Measurements from ENCODE around the gene APOL6.

Gene APOL6

DNA sequence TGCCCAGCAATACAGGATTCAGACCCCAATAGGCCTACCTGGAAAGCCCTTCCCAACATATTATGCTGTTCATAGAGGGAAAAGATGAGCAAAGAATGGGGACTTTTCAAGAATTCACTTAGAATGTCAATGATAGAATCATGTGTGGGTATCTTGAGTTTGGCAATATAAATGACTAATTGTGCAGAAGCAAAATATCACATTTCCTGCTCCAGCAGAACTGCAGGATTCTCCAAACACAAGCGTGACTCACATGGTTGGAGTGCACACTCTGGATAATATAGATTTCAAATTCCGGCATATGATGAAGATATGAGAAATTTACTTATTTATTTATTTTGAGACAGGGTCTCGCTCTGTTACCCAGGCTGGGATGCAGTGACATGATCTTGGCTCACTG is 56.9 kb downstream of the APOL6 start:
- H3K4me3 ChIP-seq (ENCODE audit: low read length) = no peak overlapping the region
- DNase-seq (ENCODE audit: low read depth) = peak; percentile 71
- TF ChIP-seq, protein P1, sequence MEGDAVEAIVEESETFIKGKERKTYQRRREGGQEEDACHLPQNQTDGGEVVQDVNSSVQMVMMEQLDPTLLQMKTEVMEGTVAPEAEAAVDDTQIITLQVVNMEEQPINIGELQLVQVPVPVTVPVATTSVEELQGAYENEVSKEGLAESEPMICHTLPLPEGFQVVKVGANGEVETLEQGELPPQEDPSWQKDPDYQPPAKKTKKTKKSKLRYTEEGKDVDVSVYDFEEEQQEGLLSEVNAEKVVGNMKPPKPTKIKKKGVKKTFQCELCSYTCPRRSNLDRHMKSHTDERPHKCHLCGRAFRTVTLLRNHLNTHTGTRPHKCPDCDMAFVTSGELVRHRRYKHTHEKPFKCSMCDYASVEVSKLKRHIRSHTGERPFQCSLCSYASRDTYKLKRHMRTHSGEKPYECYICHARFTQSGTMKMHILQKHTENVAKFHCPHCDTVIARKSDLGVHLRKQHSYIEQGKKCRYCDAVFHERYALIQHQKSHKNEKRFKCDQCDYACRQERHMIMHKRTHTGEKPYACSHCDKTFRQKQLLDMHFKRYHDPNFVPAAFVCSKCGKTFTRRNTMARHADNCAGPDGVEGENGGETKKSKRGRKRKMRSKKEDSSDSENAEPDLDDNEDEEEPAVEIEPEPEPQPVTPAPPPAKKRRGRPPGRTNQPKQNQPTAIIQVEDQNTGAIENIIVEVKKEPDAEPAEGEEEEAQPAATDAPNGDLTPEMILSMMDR (conservative IDR thresholded peaks at IDR 0.05; ENCODE audit: low read length) = no peak

DNA sequence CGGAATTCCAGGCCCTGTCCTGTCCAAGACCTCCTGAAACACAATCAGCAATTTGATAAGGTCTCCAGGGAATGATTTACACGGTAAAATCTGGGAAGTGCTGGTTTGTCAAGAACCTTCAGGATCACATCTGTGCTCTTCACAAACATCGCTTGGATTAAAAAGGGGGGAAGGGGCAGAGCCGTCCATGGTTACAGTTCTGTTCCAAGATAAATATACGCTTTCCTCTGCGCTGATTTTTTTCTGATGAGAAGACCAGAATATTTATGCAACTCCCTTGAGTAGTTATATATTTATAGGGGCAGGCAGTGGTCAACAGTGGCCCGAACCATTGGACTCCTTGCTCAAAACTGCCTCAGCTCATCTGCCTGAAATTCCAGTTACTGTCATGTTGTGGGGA is 60.2 kb downstream of the APOL6 start:
- TF ChIP-seq, protein P1 (conservative IDR thresholded peaks at IDR 0.05; ENCODE audit: low read length) = no peak
- DNase-seq (ENCODE audit: low read depth) = no peak
- no peak overlapping the region for H3K4me3 ChIP-seq (ENCODE audit: low read length)

DNA sequence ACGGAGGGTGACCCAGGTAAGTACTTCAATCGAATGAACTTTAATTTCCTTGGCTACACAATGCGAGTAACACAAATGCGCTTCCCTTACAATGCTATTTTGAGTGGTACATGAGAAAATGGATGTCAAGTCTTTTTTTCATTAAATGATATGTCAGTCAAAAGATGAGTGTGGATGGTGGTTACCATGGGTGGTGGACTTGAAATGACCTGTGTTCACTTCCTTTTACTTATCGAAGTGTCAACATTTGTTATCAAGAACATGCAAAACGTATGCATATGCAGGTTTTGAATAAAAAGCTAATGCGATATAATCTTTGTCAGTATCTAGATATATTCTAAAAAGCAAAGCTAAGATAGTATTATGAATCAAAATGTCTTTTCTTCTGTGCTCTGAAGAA is 60.7 kb downstream of the APOL6 start:
- H3K4me3 ChIP-seq (ENCODE audit: low read length) = no peak overlapping the region
- TF ChIP-seq, protein P1 (conservative IDR thresholded peaks at IDR 0.05; ENCODE audit: low read length) = no peak
- no peak for DNase-seq (ENCODE audit: low read depth)

DNA sequence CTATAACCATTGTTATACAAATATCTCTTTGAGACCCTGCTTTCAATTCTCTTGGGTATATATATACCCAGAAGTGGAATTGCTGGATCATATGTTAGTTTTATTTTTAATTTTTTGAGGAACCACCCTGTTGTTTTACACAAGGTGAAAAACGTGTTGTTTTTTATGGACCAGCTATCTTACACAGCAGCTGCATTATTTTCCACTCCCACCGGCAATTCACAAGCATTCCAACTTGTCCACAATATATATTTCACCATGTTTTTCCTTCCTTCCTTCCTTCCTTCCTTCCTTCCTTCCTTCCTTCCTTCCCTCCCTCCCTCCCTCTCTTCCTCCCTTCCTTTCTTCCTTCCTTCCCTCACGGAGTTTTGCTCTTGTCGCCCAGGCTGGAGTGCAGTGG is 63.1 kb downstream of the APOL6 start:
- no peak overlapping the region for H3K4me3 ChIP-seq (ENCODE audit: low read length)
- TF ChIP-seq, protein P1 (conservative IDR thresholded peaks at IDR 0.05; ENCODE audit: low read length) = no peak
- DNase-seq (ENCODE audit: low read depth) = no peak

DNA sequence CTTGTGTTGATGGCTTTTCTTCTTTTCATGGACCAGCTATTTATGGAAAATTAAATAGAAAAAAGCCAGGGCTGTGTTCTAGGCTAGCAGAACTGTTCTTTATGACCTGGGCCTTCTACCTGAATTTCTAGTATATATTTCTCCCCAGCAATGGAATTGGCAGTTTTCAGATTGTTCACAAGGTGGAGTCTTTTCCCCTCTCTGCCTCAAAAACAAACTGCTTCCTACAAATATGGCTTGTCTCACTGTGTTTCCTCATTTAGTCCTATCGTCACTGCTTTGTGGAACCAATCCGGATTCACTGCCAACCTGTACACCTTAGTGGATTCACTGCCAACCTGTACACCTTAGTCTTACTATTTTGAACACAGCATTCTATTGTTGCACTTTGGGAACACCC is 64.4 kb downstream of the APOL6 start:
- DNase-seq (ENCODE audit: low read depth) = no peak
- no peak overlapping the region for H3K4me3 ChIP-seq (ENCODE audit: low read length)
- TF ChIP-seq, protein P1 (conservative IDR thresholded peaks at IDR 0.05; ENCODE audit: low read length) = no peak

DNA sequence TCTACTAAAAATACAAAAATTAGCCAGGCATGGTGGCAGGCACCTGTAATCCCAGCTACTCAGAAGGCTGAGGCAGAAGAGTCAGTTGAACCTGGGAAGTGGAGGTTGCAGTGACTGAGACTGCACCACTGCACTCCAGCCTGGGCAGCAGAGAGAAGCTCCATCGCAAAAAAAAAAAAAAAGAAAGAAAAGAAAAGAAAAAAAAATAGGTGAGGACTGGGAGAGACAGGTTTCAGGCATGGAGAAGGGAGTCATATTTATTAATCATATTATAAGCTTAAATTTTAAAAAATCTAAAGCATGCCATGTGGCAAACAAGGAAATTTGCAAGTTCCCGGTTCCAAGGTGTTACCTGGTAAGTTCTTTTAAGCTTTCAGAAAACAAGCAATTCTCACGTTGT is 69.3 kb downstream of the APOL6 start, which contains the start of gene APOL5:
Gene APOL5, plus strand, starts transcription at position 301 of the 400 bp plus-strand sequence. Its CDS starts 0 bp downstream, at position 301.
- TF ChIP-seq, protein P1 (conservative IDR thresholded peaks at IDR 0.05; ENCODE audit: low read length) = no peak
- H3K4me3 ChIP-seq (ENCODE audit: low read length) = no peak within 1 kb of the TSS
- no peak for DNase-seq (ENCODE audit: low read depth)

All from AG10803 (cell line).